Heart left ventricle (tissue), 16 donors: Measurements from ENCODE around the gene CNKSR3. TPM values are rescaled to one million over a fixed set of nuclear protein-coding genes. Genes with fewer than 3 reads are reported as not detected.

Experiments used
- ATAC-seq, 4 donors: fragments of 200-7000 bp; cut with Tn5 transposase; one replicate each; pipeline ENCODE4 v1.9.1; 2020 to 2022; ENCODE audit warnings: moderate library complexity in 4 of 4, mild to moderate bottlenecking in 3 of 4, moderate number of reproducible peaks in 1 of 4
- DNase-seq, 5 donors: peaks; one replicate each; pipeline ENCODE4 v3.0.0-alpha.2; 2020
- H3K27ac ChIP-seq, 12 donors: fragments of 200-600 bp; sonication (generic) in 4 of 12; one replicate each; pipeline versions ENCODE4 v1.5.0 to v1.8.0; 2016 to 2022; ENCODE audit warnings: mild to moderate bottlenecking in 2 of 12
- H3K27me3 ChIP-seq, 9 donors: fragments of 200-600 bp; sonication (generic) in 2 of 9; one replicate each; pipeline versions ENCODE4 v1.5.1 to v1.8.0; 2016 to 2022; ENCODE audit warnings: mild to moderate bottlenecking in 3 of 9
- H3K36me3 ChIP-seq, 9 donors: fragments of 200-600 bp; sonication (generic) in 2 of 9; one replicate each; pipeline versions ENCODE4 v1.5.0 to v1.8.0; 2018 to 2022; ENCODE audit warnings: mild to moderate bottlenecking in 2 of 9
- H3K4me1 ChIP-seq, 12 donors: fragments of 200-600 bp; sonication (generic) in 4 of 12; one replicate each; pipeline versions ENCODE4 v1.5.0 to v1.8.0; 2016 to 2022; ENCODE audit warnings: mild to moderate bottlenecking in 3 of 12
- H3K4me3 ChIP-seq, 12 donors: fragments of 200-600 bp; sonication (generic) in 4 of 12; one replicate each; pipeline versions ENCODE4 v1.5.0 to v1.8.0; 2017 to 2022; ENCODE audit warnings: mild to moderate bottlenecking in 9 of 12, moderate library complexity in 4 of 12
- H3K9me3 ChIP-seq, 12 donors: fragments of 200-600 bp; sonication (generic) in 4 of 12; one replicate each; pipeline versions ENCODE4 v1.5.0 to v1.8.0; 2016 to 2022; ENCODE audit warnings: mild to moderate bottlenecking in 1 of 12
- POLR2A ChIP-seq, 2 donors: fragments of 450-650 bp; IDR thresholded peaks; one replicate each; pipeline ENCODE4 v1.6.1; 2017; ENCODE audit warnings: antibody characterized with exemption in 2 of 2, mild to moderate bottlenecking in 2 of 2, moderate library complexity in 2 of 2
- WGBS, 4 donors: extraction: QIAGEN DNeasy Blood & Tissue Kit in 2 of 4; methylation state at CpG; one replicate each; pipeline versions ENCODE4 v1.1.5 to v1.1.7; 2013 to 2018; 5-methylcytosine and 5-hydroxymethylcytosine counted together
- intact Hi-C, 10 donors: fragments of 100-400 bp; cut with DNase I; formaldehyde crosslinking; loops; one replicate each; pipeline versions ENCODE4 v1.11.1 to v1.14.2; 2022
- polyA plus RNA-seq, 2 donors: library from polyadenylated mRNA; stranded (reverse); fragments of 200-250 nt; gene quantifications; one replicate each; pipeline ENCODE4 v1.2.3, GENCODE V29; 2013
- total RNA-seq, 9 donors: library from RNA; depleted of rRNA in 2 of 9; stranded (reverse); fragments of >200 nt in 2 of 9; fragmentation: NEBNext Ultra II Directional in 3 of 9; extraction: Animal tissue kit (Norgen Biotek cat#: 25700) in 3 of 9; gene quantifications; one replicate each; pipeline versions ENCODE4 v1.1.0 to v1.2.4, GENCODE V29; 2016 to 2023
- TF ChIP-seq, protein P1 (sequence below), 12 donors: fragments of 200-600 bp; sonication (generic) in 4 of 12; IDR thresholded peaks; one replicate each; pipeline versions ENCODE4 v1.5.0 to v1.8.0; 2018 to 2022; ENCODE audit warnings: antibody characterized with exemption in 12 of 12, mild to moderate bottlenecking in 5 of 12
- donor health status: ischemic (EF 13 %, LVEDD 7.1; RV severe dilation, severe dysfunction).
- donor health status: healthy with polysubstance abuse.
- donor health status: DM: no; HTN: yes; CAD: no.
- donor health status: DM: no; HTN: no; CAD: no.
- donor health status: ischemic (EF 25% LVEDD 6.9; RV normal size, moderate dysfunction).
- donor health status: ischemic (EF 25% LVEDD 5.7; RV mildly dilated, moderate dysfunction).
- donor health status: healthy.
- donor health status: DM: yes; HTN: yes; CAD: no.
- donor health status: ischemic (EF 35%, LVEDD 5.7; RV mildly dilated, moderate dysfunction).
- donor health status: nonischemic (EF 11% LVEDD 7.7; RV severe dilation, severe dysfunction).
- donor health status: DM: yes; HTN: yes; CAD: no.
- donor health status: PGD.
- donor health status: ischemic (EF 29% LVEDD 5.4; RV normal size, mild dysfunction).
- donor health status: nonischemic (EF 23%, LVEDD 6.1; RV moderate dilation, normal function).

The CNKSR3 gene
- total and polyA plus RNA-seq, 11 donors = 5.9 to 30.7 (median 17.7) TPM

DNA sequence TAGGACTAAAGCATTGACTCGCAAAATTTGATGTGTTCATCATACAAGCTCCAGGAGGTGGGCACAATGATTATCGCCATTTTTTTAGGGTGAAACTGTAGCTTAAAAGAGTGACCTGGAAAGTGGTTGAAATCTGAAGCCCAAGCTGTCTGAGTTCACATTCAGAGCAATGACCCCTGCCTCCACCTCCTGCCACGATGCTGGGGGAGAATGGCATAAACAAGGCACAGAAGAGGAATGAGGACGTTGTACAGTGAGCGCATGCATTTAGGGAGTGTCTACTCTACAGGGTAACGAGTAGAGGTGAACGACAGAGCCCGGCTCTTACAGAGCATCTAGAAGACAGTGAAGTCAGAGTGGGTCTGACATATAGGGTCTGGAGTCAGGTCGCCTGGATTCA, 37.2 kb downstream of the CNKSR3 start:
- Histone ChIP-seq H3K4me1 (peaks cover 0 to 42% (median 8%) of the 10 kb centered on the region in 12 donors), H3K36me3 (no peaks in the 10 kb centered on the region), H3K9me3 (peaks cover 0 to 7% (median 0%) of the 10 kb centered on the region in 12 donors), H3K27me3 (no peaks in the 10 kb centered on the region), H3K27ac (peak overlapping the region in 1 of 12 donors; percentile 55), H3K4me3 (no peak overlapping the region)
- ATAC-seq (no peak), DNase-seq (no peak)
- intact Hi-C loops = no loop called here
- 89 to 93% (median 90%) methylated on average over 9 of the region's 9 CpGs for WGBS, 4 donors
- no peak for TF ChIP-seq POLR2A (IDR thresholded peaks at IDR 0.05)
- TF ChIP-seq, protein P1, sequence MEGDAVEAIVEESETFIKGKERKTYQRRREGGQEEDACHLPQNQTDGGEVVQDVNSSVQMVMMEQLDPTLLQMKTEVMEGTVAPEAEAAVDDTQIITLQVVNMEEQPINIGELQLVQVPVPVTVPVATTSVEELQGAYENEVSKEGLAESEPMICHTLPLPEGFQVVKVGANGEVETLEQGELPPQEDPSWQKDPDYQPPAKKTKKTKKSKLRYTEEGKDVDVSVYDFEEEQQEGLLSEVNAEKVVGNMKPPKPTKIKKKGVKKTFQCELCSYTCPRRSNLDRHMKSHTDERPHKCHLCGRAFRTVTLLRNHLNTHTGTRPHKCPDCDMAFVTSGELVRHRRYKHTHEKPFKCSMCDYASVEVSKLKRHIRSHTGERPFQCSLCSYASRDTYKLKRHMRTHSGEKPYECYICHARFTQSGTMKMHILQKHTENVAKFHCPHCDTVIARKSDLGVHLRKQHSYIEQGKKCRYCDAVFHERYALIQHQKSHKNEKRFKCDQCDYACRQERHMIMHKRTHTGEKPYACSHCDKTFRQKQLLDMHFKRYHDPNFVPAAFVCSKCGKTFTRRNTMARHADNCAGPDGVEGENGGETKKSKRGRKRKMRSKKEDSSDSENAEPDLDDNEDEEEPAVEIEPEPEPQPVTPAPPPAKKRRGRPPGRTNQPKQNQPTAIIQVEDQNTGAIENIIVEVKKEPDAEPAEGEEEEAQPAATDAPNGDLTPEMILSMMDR (IDR thresholded peaks at IDR 0.05) = no peak

DNA sequence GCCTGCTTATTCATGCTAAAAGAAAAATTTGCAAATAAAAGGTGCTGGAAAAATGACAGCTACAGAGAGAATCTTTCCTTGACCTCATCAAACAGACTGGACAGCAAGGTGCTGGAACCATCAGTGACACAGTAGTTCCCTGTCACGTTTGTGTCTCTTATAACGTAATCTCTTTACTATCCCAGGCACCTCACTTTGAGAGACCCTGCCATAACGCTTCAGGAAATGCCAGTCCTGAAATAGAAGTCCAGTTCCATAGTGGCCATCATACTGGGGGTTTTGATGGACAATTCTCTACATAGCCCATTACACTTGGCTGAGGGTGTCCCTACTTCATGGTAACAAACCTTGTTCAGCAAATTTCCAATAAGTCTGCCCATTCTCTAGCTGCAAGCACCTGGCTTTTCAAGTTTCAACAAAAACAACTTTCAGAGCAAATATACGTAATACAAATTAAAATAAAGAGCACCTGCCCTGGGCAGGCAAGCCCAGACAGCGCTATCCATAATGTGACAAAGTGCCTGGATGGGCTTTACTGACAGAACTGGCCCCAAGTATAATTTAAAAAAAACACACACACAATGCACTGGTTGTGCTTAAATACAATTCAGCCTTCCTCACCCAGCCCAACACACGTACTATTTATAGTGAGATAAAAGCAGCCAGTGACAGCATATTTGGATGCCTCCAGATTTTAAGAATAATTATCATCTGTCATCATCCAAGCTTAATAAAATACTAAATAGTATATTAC, 38.7 kb downstream of the CNKSR3 start:
- TF ChIP-seq POLR2A (IDR thresholded peaks at IDR 0.05) = no peak
- TF ChIP-seq, protein P1 (IDR thresholded peaks at IDR 0.05) = no peak
- no peak for DNase-seq
- ATAC-seq = peak; percentile 49 to 67 (median 54)
- WGBS, 4 donors = 45 to 56% (median 51%) methylated on average over 6 of the region's 6 CpGs
- intact Hi-C loops = no loop called here
- H3K4me3 ChIP-seq = no peak overlapping the region
- H3K4me1 ChIP-seq = peaks cover 0 to 29% (median 6%) of the 10 kb centered on the region in 12 donors
- H3K27ac ChIP-seq = peak overlapping the region in 9 of 12 donors; percentile 13 to 66 (median 53)
- no peaks in the 10 kb centered on the region for H3K36me3 ChIP-seq
- H3K9me3 ChIP-seq = peaks cover 0 to 7% (median 0%) of the 10 kb centered on the region in 12 donors
- no peaks in the 10 kb centered on the region for H3K27me3 ChIP-seq

DNA sequence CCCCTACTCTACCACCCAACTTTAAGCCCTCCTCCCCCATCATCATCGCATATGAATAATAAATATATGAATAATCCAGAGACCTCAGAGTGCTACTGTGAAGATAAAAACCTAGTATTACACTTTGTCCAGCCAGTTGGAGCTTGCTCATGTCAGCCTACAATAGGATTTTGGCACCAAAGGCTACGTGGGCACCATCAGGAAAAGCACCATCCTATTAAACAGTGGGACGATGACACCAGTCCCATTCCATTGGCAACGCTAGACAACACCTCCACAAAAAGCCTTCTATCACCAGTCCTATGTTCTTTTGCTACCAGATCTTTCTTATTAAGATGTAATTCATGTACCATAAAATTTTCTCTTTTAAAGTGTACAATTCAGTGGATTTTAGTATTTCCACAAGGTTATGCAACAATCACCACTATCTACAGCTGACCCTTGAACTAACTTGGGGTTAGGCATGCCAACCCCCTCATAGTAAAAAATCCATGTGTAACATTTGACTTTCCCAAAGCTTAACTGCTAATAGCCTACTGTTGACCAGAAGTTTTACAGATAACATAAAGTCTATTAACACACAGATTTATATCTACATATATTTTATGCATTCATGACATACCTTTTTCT, 41.1 kb downstream of the CNKSR3 start:
- DNase-seq = no peak
- Histone ChIP-seq H3K4me3 (no peak overlapping the region), H3K4me1 (peaks cover 0 to 18% (median under 1%) of the 10 kb centered on the region in 12 donors), H3K27me3 (no peaks in the 10 kb centered on the region), H3K9me3 (peaks cover 0 to 7% (median 0%) of the 10 kb centered on the region in 12 donors), H3K27ac (no peak overlapping the region), H3K36me3 (no peaks in the 10 kb centered on the region)
- no peak for ATAC-seq
- 91 to 97% (median 94%) methylated on average over 4 of the region's 4 CpGs for WGBS, 4 donors
- TF ChIP-seq POLR2A (IDR thresholded peaks at IDR 0.05) = no peak
- TF ChIP-seq, protein P1 (IDR thresholded peaks at IDR 0.05) = no peak
- intact Hi-C loops = no loop called here

DNA sequence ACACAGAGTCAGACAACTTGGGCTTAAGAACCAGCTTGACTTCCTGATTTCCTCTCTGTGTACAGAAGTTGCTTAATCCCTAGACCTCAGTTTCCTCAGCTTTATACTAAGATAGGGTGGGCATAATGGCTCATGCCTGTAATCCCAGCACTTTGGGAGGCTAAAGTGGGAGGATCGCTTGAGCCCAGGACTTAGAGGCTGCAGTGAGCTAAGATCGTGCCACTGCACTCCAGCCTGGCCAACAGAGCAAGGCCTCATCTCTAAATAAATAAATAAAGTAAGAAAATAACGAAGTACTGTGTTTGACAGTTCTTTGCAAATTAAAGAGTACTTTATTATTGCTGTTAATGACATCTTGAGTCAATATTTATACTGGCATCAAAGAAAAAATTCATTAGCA, 41.7 kb downstream of the CNKSR3 start:
- H3K36me3 ChIP-seq = no peaks in the 10 kb centered on the region
- peaks cover 0 to 21% (median 0%) of the 10 kb centered on the region in 12 donors for H3K4me1 ChIP-seq
- H3K27me3 ChIP-seq = no peaks in the 10 kb centered on the region
- H3K27ac ChIP-seq = no peak overlapping the region
- peaks cover 0 to 7% (median 0%) of the 10 kb centered on the region in 12 donors for H3K9me3 ChIP-seq
- DNase-seq = no peak
- no peak overlapping the region for H3K4me3 ChIP-seq
- no peak for TF ChIP-seq POLR2A (IDR thresholded peaks at IDR 0.05)
- TF ChIP-seq, protein P1 (IDR thresholded peaks at IDR 0.05) = no peak
- intact Hi-C loops = no loop called here
- no peak for ATAC-seq
- 94 to 99% (median 98%) methylated on average over 3 of the region's 3 CpGs for WGBS, 4 donors
